ENCODE results near the gene LAMA3. TPM values are rescaled to one million over a fixed set of nuclear protein-coding genes. Genes with fewer than 3 reads are reported as not detected.

LAMA3 gene, protein sequence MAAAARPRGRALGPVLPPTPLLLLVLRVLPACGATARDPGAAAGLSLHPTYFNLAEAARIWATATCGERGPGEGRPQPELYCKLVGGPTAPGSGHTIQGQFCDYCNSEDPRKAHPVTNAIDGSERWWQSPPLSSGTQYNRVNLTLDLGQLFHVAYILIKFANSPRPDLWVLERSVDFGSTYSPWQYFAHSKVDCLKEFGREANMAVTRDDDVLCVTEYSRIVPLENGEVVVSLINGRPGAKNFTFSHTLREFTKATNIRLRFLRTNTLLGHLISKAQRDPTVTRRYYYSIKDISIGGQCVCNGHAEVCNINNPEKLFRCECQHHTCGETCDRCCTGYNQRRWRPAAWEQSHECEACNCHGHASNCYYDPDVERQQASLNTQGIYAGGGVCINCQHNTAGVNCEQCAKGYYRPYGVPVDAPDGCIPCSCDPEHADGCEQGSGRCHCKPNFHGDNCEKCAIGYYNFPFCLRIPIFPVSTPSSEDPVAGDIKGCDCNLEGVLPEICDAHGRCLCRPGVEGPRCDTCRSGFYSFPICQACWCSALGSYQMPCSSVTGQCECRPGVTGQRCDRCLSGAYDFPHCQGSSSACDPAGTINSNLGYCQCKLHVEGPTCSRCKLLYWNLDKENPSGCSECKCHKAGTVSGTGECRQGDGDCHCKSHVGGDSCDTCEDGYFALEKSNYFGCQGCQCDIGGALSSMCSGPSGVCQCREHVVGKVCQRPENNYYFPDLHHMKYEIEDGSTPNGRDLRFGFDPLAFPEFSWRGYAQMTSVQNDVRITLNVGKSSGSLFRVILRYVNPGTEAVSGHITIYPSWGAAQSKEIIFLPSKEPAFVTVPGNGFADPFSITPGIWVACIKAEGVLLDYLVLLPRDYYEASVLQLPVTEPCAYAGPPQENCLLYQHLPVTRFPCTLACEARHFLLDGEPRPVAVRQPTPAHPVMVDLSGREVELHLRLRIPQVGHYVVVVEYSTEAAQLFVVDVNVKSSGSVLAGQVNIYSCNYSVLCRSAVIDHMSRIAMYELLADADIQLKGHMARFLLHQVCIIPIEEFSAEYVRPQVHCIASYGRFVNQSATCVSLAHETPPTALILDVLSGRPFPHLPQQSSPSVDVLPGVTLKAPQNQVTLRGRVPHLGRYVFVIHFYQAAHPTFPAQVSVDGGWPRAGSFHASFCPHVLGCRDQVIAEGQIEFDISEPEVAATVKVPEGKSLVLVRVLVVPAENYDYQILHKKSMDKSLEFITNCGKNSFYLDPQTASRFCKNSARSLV (N-terminal part only)
- polyA plus RNA-seq (ENCODE audit: low read depth in 6 of 6), result under 1 TPM in 2 of 6 donors, not detected in 4; 0.07 to 0.45 TPM

DNA sequence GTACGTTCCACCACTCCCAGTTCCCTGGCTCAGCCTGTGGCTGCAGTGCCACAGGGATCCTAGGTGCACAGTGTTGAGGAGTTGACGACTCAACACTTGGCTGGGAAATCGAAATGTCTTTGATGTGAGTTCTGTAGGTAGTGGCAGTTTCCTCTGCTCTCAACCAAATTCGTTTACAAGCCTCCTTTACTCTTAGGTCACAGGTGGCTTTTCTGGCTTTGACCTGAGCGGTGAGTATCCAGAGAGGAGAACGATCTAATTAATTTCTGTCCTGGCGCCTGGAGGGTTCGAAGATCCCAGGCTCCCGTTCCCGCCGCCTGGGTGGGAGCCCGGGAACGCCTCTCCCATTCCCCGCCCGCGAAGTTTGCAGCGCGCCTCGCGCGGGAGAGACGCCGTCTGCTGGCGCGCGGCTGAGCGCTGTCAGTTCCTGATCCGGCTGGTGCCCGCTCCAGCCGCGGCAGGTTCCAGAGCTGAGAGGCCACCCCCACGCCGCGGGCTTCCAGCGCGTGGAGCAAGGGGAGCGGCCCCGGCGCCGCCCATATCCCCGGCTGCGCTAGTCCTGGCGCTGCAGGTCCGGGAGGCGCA, at the start of gene LAMA3:
LAMA3 (plus strand) TSS at position 423 of the 585 bp plus-strand sequence. CDS start 231 bp downstream, outside the sequence.
- Mint-ChIP-seq H3K9me3 (peaks cover 0 to 3% (median 0%) of the 10 kb centered on the region in 7 donors), H3K27me3 (peaks cover 33 to 52% (median 39%) of the 10 kb centered on the region in 3 donors), H3K27ac (no peak within 1 kb of the TSS), H3K4me3 (peak within 1 kb of the TSS; percentile 45 to 80 (median 67)), H3K4me1 (peaks cover 0 to 12% (median 12%) of the 10 kb centered on the region in 3 donors), H3K36me3 (no peaks in the 10 kb centered on the region)
- ATAC-seq (ENCODE audit: low read depth in 2 of 2), result peak; percentile 42 to 56
- peak; percentile 13 for DNase-seq

DNA sequence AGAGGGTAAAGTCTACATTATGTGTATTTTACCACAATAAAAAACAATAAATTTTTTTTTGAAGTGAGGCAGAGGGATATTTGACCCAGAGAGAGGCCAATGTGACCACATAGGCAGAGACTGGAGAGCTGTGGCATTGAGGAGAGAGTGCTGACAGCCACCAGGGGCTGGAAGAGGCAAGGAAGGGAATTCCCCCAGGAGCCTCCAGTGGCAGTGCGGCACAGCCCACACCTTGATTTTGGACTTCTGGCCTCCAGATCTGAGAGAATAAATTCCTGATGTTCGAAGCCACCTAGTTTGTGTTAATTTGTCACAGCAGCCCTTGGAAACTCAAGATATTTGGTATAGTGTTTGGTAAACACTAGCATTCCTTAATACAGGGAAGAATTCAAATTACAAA, 49.2 kb upstream of the LAMA3 start:
- Mint-ChIP-seq H3K27ac (no peak overlapping the region), H3K27me3 (peaks cover 5 to 12% (median 8%) of the 10 kb centered on the region in 3 donors), H3K36me3 (no peaks in the 10 kb centered on the region), H3K4me1 (no peaks in the 10 kb centered on the region), H3K4me3 (no peak overlapping the region), H3K9me3 (peaks cover 0 to 12% (median 3%) of the 10 kb centered on the region in 7 donors)
- DNase-seq (no peak), ATAC-seq (ENCODE audit: low read depth in 2 of 2) (no peak)

DNA sequence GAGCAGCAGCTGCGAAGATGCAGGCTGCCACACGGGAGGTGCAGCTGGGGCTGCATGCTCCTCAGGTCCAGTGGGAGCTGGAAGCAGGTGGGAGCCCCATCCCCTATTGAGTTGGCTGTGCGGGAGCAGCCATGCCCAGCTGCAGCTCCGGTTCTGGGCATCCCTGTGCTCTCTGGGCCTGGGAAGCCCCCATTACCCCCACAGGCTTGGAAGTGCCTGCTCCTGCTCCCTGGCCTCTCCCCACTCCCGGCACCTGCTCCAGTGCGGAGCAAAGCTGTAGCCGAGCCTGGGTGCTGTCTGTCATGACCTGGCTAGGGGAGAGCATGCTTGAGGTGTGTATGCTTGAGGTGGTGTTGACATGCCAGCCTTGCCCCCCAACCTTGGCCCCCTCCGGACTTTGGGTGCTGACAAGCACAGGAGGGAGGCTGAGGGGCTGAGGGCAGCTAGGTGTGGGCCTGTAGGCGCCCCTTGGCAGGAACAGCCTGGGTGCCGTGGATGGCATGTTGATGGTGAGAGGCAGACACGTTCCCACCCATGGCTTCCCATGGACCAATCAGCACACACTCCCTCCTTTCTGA, 48.0 kb upstream of the LAMA3 start:
- no peak overlapping the region for H3K27ac Mint-ChIP-seq
- ATAC-seq (ENCODE audit: low read depth in 2 of 2), result no peak

DNA sequence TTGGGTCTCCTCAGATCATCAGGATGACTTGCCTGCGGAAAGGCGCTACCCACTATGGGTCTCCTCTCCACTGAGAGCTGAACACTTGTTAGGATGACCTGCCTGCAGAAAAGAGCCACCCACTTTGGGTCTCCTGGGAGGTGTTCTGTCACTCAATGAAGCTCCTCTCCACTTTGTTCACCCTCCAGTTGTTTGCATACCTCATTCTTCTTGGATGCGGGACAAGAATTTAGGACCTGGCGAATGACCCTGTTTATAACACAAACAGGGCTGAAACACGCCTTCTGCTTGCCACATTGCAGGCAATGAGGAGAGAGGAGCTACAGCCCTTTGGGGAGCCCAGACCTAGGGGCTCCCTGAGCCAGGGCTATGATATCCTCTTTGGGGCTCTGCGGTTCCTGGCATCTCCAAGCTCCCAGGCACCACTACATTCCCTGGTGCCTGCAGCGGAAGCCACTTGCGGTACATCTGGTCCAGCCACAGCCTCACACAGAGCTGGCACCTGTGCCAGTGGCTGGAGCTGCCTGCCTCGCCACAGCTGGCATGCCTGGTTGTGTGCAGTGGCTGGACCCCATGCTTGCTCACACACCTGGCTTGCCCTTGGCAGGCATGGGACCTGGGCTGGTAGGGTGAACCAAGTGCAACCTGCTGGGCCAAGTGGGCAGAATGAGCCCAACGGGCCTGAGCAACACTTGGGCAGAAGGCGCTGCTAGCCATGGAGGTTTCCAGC, 47.2 kb upstream of the LAMA3 start:
- no peaks in the 10 kb centered on the region for H3K36me3 Mint-ChIP-seq
- no peak overlapping the region for H3K27ac Mint-ChIP-seq
- no peak overlapping the region for H3K4me3 Mint-ChIP-seq
- H3K27me3 Mint-ChIP-seq, result peaks cover 5 to 14% (median 10%) of the 10 kb centered on the region in 3 donors
- peaks cover 0 to 12% (median 3%) of the 10 kb centered on the region in 7 donors for H3K9me3 Mint-ChIP-seq
- DNase-seq (no peak), ATAC-seq (ENCODE audit: low read depth in 2 of 2) (no peak)
- no peaks in the 10 kb centered on the region for H3K4me1 Mint-ChIP-seq

More for the DNA sequence above, 48.0 kb upstream of the LAMA3 start:
- DNase-seq, result no peak
- Mint-ChIP-seq H3K27me3 (peaks cover 5 to 14% (median 6%) of the 10 kb centered on the region in 3 donors), H3K4me1 (no peaks in the 10 kb centered on the region), H3K4me3 (no peak overlapping the region), H3K9me3 (peaks cover 0 to 12% (median 3%) of the 10 kb centered on the region in 7 donors), H3K36me3 (no peaks in the 10 kb centered on the region)

DNA sequence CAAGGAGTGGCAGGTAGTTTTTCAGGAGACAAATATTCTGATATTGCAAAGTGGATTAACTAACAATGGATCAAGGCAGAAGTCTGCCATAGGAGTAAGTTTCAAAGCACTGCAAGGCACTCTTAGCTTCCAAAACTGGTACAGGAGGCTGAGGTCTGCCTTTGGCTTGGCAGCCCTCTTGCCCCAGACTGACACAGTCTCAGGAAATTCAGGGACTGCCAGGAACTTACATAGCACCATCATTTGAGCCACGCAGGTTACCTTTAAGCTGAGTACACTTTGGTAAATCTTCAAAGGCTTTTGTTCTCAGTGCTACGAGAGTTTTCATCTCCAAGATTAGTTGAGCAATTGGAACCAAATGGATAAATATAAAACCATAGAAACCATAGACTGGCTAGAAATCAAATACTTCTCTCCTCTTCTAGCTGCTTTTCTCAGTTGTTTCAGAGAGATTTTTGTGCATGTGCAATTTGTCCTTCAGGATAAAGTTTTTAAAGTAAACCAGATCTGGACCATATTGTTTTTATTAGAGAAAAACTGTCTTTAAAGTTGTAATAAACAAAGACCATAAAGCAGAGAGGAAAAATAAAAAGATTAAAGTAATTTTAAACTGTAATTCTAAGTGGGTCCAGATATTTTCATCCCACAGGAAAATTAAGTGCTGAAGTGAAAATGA, 45.3 kb upstream of the LAMA3 start:
- Mint-ChIP-seq H3K4me1 (peaks cover 0 to 4% (median 0%) of the 10 kb centered on the region in 3 donors), H3K9me3 (peaks cover 0 to 12% (median 3%) of the 10 kb centered on the region in 7 donors), H3K36me3 (no peaks in the 10 kb centered on the region), H3K4me3 (no peak overlapping the region), H3K27ac (no peak overlapping the region), H3K27me3 (peaks cover 7 to 15% (median 15%) of the 10 kb centered on the region in 3 donors)
- ATAC-seq (ENCODE audit: low read depth in 2 of 2) (no peak), DNase-seq (no peak)

DNA sequence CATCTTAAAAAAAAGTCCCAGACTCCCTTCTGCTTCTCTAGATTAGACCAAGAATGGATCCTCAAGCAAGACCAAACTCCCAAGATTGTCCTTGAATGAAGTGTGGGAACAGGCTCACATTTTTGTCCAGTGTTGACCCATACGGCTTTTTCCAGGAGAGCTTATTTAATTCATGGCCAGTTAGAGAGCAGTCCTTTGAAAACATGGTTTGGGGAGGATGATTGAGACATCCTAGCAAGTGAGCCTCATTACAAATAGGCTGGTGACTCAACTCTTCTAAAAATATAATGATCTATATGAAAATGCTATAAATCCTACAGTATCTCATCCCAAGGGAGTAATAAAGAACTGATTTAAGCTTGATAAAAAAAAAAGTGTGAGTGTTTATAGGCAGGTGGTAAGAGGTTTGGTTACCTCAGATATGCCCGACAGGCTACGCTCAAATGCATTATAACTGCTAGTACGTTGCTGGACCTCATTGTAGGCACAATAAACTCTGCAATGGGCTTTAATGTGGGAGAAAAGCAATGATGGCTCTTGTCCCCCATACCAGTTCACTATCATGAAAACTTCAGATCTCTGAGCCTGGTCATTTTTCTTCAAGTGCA, 43.6 kb upstream of the LAMA3 start:
- DNase-seq, result no peak
- Mint-ChIP-seq H3K4me3 (no peak overlapping the region), H3K9me3 (peaks cover 0 to 12% (median 3%) of the 10 kb centered on the region in 7 donors), H3K4me1 (peaks cover 0 to 5% (median 0%) of the 10 kb centered on the region in 3 donors), H3K27ac (no peak overlapping the region), H3K27me3 (peaks cover 4 to 23% (median 22%) of the 10 kb centered on the region in 3 donors), H3K36me3 (no peaks in the 10 kb centered on the region)
- ATAC-seq (ENCODE audit: low read depth in 2 of 2), result no peak

DNA sequence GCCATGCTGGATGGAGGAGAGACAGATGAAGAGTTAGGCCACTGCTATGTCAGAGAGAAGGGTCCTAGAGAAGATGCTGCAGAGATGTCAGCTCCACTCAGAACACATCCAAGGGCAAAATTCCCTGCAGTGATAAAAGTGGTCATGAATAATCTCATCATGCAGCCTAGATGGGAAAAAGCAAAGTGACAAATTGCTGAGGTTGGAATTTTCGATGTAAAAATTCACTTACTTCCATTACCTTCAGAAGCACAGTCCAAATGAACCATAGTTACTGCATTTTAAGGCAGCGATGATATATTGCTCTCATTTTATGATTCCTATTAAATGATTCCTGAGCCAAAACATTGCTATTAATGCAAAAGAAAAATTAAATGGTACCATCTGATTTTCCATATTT, 43.0 kb upstream of the LAMA3 start:
- no peak overlapping the region for H3K27ac Mint-ChIP-seq
- H3K27me3 Mint-ChIP-seq, result peaks cover 4 to 23% (median 22%) of the 10 kb centered on the region in 3 donors
- H3K4me1 Mint-ChIP-seq, result peaks cover 0 to 5% (median 0%) of the 10 kb centered on the region in 3 donors
- no peak for DNase-seq
- peaks cover 0 to 11% (median 3%) of the 10 kb centered on the region in 7 donors for H3K9me3 Mint-ChIP-seq
- H3K36me3 Mint-ChIP-seq, result no peaks in the 10 kb centered on the region
- no peak for ATAC-seq (ENCODE audit: low read depth in 2 of 2)
- no peak overlapping the region for H3K4me3 Mint-ChIP-seq

DNA sequence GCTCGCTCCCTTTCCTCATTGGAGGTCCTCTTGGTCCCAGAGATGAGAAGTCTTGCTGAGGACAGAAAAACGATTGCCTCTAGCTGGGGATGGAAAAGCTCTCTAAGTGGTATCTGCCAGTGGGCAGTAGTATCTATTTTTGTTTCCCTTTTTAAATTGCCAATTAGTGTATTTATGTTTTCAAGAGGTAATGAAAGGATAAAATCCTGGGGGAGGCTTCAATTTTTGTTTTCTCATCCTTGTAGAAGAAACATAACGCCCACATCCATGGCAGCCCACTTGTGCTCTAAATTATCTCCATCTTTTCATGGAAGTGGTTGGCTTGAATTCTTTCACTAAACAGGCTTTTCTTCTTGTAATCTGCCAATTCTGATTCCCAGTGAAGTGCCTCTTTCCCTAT, 40.8 kb upstream of the LAMA3 start:
- no peak for DNase-seq
- H3K27me3 Mint-ChIP-seq, result peaks cover 7 to 23% (median 22%) of the 10 kb centered on the region in 3 donors
- ATAC-seq (ENCODE audit: low read depth in 2 of 2), result no peak
- H3K4me3 Mint-ChIP-seq, result peak overlapping the region in 1 of 8 donors; percentile 12
- H3K27ac Mint-ChIP-seq, result no peak overlapping the region
- no peaks in the 10 kb centered on the region for H3K36me3 Mint-ChIP-seq
- peaks cover 0 to 5% (median 0%) of the 10 kb centered on the region in 3 donors for H3K4me1 Mint-ChIP-seq
- no peaks in the 10 kb centered on the region for H3K9me3 Mint-ChIP-seq

DNA sequence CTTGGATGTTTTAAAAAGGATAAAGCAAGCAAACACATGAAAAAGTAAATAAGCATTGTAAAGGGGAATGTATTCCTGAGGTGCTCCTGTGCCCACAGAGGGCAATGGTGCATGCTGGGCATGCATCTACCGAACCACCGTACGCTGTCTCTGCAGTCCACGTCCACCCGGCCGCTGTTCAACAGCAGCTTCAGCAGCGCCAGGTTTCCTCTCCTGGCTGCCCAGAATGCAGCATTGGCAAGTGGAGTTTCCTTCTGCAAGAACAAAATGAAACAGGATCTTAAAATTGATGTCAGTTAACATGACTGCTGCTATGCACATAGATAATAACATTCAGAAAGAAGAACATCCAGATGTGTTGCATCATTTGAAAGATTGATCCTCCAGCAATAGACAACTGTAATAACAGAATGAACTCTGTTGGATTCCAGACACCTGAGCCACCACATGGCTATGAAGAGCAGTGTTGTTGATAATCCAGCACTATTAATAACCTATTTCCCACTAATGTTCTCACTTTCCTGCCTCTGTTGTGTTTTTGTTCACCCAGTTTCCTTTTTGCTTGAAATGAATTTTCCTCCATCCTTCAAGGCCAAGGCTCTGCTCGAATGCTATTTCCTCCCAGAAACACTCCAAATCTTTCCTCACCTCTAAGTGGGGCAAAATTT, 40.2 kb upstream of the LAMA3 start:
- no peak for ATAC-seq (ENCODE audit: low read depth in 2 of 2)
- H3K4me3 Mint-ChIP-seq, result no peak overlapping the region
- no peak for DNase-seq
- H3K9me3 Mint-ChIP-seq, result no peaks in the 10 kb centered on the region
- H3K27ac Mint-ChIP-seq, result no peak overlapping the region
- H3K36me3 Mint-ChIP-seq, result no peaks in the 10 kb centered on the region
- H3K27me3 Mint-ChIP-seq, result peaks cover 7 to 23% (median 22%) of the 10 kb centered on the region in 3 donors
- H3K4me1 Mint-ChIP-seq, result peaks cover 0 to 5% (median 0%) of the 10 kb centered on the region in 3 donors

DNA sequence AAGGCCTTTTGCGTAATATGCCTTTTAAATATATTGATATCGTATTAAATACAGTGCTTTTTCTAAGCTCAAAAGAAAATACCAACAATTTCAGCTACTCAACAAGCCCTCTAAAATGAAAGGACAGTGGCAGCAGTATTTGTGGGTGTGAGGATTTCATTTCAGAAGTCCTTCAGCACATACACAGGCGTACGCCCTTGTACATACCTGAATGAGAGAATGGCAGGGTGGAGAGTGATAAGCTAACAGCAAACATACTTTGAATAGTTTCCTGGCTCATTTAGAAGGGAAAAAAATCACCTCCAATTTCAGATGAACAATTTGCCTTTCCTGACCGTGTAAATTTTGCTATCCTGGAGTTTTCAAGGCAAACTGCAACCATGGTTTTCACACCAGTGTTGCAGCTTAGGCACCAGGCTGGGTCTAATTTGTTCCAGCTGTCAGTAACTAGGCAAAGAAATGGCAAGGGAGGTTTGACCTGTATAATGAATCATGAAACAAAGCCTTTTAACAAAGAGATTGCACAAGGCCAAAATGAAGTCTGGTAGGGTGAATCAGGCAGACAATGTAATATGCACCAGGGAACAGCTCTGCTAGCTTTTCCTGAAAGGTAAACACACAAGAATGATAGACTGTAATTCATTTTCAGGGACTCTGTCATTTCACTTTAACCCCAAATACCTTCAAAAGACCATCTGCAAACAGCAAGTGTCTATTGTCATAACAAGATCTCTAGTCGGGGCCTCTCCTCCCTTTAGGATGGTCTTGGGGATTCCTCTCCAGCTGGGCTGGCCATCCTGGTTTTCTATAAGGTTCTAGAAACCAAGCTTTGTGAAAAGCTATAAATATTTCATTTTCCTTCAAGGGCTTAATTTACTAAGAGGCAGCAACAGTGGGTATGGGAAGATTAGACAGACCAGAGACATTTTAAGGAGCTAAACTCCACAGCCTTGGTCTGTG, 38.0 kb upstream of the LAMA3 start:
- DNase-seq, result no peak
- Mint-ChIP-seq H3K27me3 (peaks cover 7 to 22% (median 18%) of the 10 kb centered on the region in 3 donors), H3K4me3 (no peak overlapping the region), H3K9me3 (no peaks in the 10 kb centered on the region), H3K27ac (no peak overlapping the region), H3K4me1 (peaks cover 0 to 5% (median 0%) of the 10 kb centered on the region in 3 donors), H3K36me3 (no peaks in the 10 kb centered on the region)
- ATAC-seq (ENCODE audit: low read depth in 2 of 2), result no peak
